ENCODE measurements around the gene ARHGAP22.

ARHGAP22 gene

GRCh38 chr10:48490946-48491345 lies 113.9 kb downstream of the ARHGAP22 start:
- Histone ChIP-seq H3K4me3 (replicated peaks; ENCODE audit: insufficient read depth, low read length) (no peak overlapping the region), H3K27ac (replicated peaks) (no peak overlapping the region), H3K27me3 (ENCODE audit: insufficient read depth, poor library complexity, severe bottlenecking) (no peaks in the 10 kb centered on the region)
- TF ChIP-seq SPI1 (IDR thresholded peaks at IDR 0.05; ENCODE audit: borderline replicate concordance, low read depth) = no peak
- TF ChIP-seq POLR2AphosphoS5 (IDR thresholded peaks at IDR 0.05; ENCODE audit: low read depth) = no peak
- no peak for TF ChIP-seq GABPA (IDR thresholded peaks at IDR 0.05; ENCODE audit: low read depth)
- TF ChIP-seq, protein P1, sequence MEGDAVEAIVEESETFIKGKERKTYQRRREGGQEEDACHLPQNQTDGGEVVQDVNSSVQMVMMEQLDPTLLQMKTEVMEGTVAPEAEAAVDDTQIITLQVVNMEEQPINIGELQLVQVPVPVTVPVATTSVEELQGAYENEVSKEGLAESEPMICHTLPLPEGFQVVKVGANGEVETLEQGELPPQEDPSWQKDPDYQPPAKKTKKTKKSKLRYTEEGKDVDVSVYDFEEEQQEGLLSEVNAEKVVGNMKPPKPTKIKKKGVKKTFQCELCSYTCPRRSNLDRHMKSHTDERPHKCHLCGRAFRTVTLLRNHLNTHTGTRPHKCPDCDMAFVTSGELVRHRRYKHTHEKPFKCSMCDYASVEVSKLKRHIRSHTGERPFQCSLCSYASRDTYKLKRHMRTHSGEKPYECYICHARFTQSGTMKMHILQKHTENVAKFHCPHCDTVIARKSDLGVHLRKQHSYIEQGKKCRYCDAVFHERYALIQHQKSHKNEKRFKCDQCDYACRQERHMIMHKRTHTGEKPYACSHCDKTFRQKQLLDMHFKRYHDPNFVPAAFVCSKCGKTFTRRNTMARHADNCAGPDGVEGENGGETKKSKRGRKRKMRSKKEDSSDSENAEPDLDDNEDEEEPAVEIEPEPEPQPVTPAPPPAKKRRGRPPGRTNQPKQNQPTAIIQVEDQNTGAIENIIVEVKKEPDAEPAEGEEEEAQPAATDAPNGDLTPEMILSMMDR (IDR thresholded peaks at IDR 0.05; ENCODE audit: insufficient read depth, low read length) = no peak
- no peak for TF ChIP-seq REST (IDR thresholded peaks at IDR 0.05; ENCODE audit: insufficient replicate concordance, low read depth)
- DNase-seq (ENCODE audit: low read depth in 1 of 2, low spot score in 1 of 2) = no peak

GRCh38 chr10:48490571-48490940 lies 114.3 kb downstream of the ARHGAP22 start:
- Histone ChIP-seq H3K4me3 (replicated peaks; ENCODE audit: insufficient read depth, low read length) (no peak overlapping the region), H3K27ac (replicated peaks) (no peak overlapping the region), H3K27me3 (ENCODE audit: insufficient read depth, poor library complexity, severe bottlenecking) (no peaks in the 10 kb centered on the region)
- no peak for TF ChIP-seq POLR2AphosphoS5 (IDR thresholded peaks at IDR 0.05; ENCODE audit: low read depth)
- TF ChIP-seq, protein P1 (IDR thresholded peaks at IDR 0.05; ENCODE audit: insufficient read depth, low read length) = no peak
- no peak for TF ChIP-seq REST (IDR thresholded peaks at IDR 0.05; ENCODE audit: insufficient replicate concordance, low read depth)
- no peak for TF ChIP-seq GABPA (IDR thresholded peaks at IDR 0.05; ENCODE audit: low read depth)
- TF ChIP-seq SPI1 (IDR thresholded peaks at IDR 0.05; ENCODE audit: borderline replicate concordance, low read depth) = no peak
- no peak for DNase-seq (ENCODE audit: low read depth in 1 of 2, low spot score in 1 of 2)

DNA sequence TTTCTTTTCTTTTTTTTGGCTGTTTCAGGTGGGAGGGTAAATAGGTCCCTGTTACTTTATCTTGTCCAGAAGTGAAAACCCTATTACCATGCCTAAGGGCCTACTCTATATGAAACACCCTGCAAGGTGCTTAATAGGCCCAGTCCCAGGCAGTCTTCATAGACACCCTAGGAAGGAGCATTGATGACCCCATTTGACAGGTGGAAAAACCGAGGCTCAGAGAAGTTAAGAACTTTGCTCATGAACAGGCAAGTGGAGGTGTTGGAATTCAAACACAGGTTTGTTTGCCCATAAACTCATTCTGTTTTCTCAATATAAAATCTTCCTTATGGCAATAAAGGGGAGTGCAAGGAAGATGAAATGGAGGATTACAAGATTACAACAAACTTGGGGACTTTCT lies 115.8 kb downstream of the ARHGAP22 start:
- H3K27me3 ChIP-seq (ENCODE audit: insufficient read depth, poor library complexity, severe bottlenecking) = no peaks in the 10 kb centered on the region
- H3K4me3 ChIP-seq (replicated peaks; ENCODE audit: insufficient read depth, low read length) = no peak overlapping the region
- DNase-seq (ENCODE audit: low read depth in 1 of 2, low spot score in 1 of 2) = no peak
- H3K27ac ChIP-seq (replicated peaks) = no peak overlapping the region
- TF ChIP-seq REST (IDR thresholded peaks at IDR 0.05; ENCODE audit: insufficient replicate concordance, low read depth) (no peak), GABPA (IDR thresholded peaks at IDR 0.05; ENCODE audit: low read depth) (no peak), POLR2AphosphoS5 (IDR thresholded peaks at IDR 0.05; ENCODE audit: low read depth) (no peak), SPI1 (IDR thresholded peaks at IDR 0.05; ENCODE audit: borderline replicate concordance, low read depth) (no peak)
- TF ChIP-seq, protein P1 (IDR thresholded peaks at IDR 0.05; ENCODE audit: insufficient read depth, low read length) = no peak
